Activated CD8-positive, alpha-beta T cell treated with anti-CD3 and anti-CD28 coated beads, Interleukin-2, amount 10 ng/mL, durations not matched to agents 7 days and 5 days (primary cell): ENCODE results near the gene RAB8B. TPM values are rescaled to one million over a fixed set of nuclear protein-coding genes. Genes with fewer than 3 reads are reported as not detected.
A peak's percentile ranks its signal among the peaks of the same experiment; 100 is the strongest.
"Not testable (repeated sequence)": the region's sequence is repeated elsewhere in the genome, so short reads cannot be mapped to it uniquely, and the experiment has no call there.

ENCODE experiments used
- ATAC-seq: fragments of 150-1000 bp; cut with Tn5 transposase; one replicate; pipeline ENCODE4 v1.10.0; 2021; ENCODE audit warnings: moderate library complexity
- CTCF ChIA-PET: fragments of 350-600 bp; sonication (Branson Sonifier 250); formaldehyde crosslinking; loops from one replicate; lab custom pipeline; 2021; ENCODE audit warnings: antibody characterized with exemption; lab: Charles Lee
- POLR2A ChIA-PET: fragments of 350-600 bp; sonication (Branson Sonifier 250); formaldehyde crosslinking; loops from one replicate; lab custom pipeline; 2021; ENCODE audit warnings: antibody characterized with exemption; lab: Charles Lee
- DNase-seq: peaks from one replicate; pipeline ENCODE4 v3.0.0-alpha.2; 2020
- H3K27ac Mint-ChIP-seq: one replicate; pipeline ENCODE4 v1.8.0; 2021; ENCODE audit warnings: mild to moderate bottlenecking, mixed read lengths
- H3K27me3 Mint-ChIP-seq: one replicate; pipeline ENCODE4 v1.8.0; 2021; ENCODE audit warnings: low read depth, mixed read lengths
- H3K36me3 Mint-ChIP-seq: one replicate; pipeline ENCODE4 v1.8.0; 2021; ENCODE audit warnings: low read depth, mixed read lengths
- H3K4me1 Mint-ChIP-seq: one replicate; pipeline ENCODE4 v1.8.0; 2021; ENCODE audit warnings: low read depth, mixed read lengths
- H3K4me3 Mint-ChIP-seq: one replicate; pipeline ENCODE4 v1.8.0; 2021; ENCODE audit warnings: mild to moderate bottlenecking, mixed read lengths
- H3K9me3 Mint-ChIP-seq: one replicate; pipeline ENCODE4 v1.8.0; 2022; ENCODE audit warnings: mixed read lengths; ENCODE audit not compliant: insufficient read depth
- total RNA-seq, 2 experiments: library from RNA; stranded (reverse); gene quantifications; one replicate each; pipeline ENCODE4 v1.2.3, GENCODE V29; 2021

The RAB8B gene
- total RNA-seq, 2 experiments from 2014 or later = 112 to 113 TPM

DNA sequence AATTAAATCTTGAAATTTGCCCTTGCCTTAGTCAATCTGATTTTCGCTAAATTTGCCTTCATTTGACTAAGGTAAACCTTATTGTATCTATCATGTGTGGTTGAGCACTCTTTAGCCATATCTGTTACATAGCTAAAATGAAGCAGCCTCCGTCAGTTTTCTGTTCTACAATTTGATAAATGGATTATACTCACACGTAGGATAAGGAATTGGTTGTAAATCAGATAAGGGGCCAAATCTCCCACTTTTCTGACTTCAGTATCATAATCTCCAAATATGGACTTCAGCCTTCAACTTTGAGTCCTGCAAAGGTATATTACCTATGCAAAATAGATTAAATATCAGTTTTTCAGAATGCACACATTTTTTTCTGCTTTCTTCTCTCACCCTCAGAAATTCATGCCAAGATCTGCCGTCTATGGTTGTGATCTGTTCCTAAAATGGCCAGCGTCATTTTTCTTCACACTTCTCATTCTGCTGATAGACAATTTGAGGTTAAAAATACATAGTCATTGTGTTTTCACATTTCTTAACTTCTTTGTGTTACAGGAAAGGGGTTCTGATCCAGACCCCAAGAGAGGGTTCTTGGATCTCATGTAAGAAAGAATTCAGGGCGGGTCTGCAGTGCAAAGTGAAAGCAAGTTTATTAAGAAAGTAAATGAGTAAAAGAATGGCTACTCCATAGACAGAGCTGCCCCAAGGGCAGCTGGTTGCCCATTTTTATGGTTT, 36.9 kb downstream of the RAB8B start:
- H3K27ac Mint-ChIP-seq = peak overlapping the region; percentile 22
- no peak for DNase-seq
- no peak for ATAC-seq
- H3K9me3 Mint-ChIP-seq = no peaks in the 10 kb centered on the region
- no peak overlapping the region for H3K4me3 Mint-ChIP-seq
- ChIA-PET CTCF (interaction anchor here (1.0 to 2.9 kb wide), 4 partner anchors 12 to 34 kb away, joined by 3 to 12 read pairs (median 4); no protein-coding TSS in a partner anchor), POLR2A (no interaction called here)
- peaks cover 47% of the 10 kb centered on the region for H3K36me3 Mint-ChIP-seq
- H3K27me3 Mint-ChIP-seq = no peaks in the 10 kb centered on the region
- H3K4me1 Mint-ChIP-seq = peaks cover 57% of the 10 kb centered on the region

DNA sequence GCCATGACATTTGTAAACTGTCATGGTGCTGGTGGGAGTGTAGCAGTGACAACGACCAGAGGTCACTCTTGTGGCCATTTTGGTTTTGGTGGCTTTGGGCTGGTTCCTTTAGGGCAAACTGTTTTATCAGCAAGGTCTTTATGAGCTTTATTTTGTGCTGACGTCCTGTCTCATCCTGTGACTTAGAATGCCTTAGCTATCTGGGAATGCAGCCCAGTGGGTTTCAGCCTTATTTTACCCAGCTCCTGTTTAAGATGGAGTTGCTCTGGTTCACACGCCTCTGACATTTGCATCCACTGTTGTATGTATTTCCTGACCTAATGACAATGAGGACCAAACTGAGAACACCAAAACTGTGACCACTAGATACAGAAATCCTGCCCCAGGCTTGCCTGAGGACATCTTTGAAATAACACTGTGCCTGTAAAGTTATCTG, 37.6 kb downstream of the RAB8B start:
- ATAC-seq (no peak), DNase-seq (no peak)
- no peaks in the 10 kb centered on the region for H3K27me3 Mint-ChIP-seq
- H3K9me3 Mint-ChIP-seq = no peaks in the 10 kb centered on the region
- ChIA-PET CTCF (interaction anchor here (1.0 to 2.9 kb wide), 4 partner anchors 11 to 34 kb away, joined by 3 to 12 read pairs (median 4); no protein-coding TSS in a partner anchor), POLR2A (no interaction called here)
- no peak overlapping the region for H3K4me3 Mint-ChIP-seq
- H3K4me1 Mint-ChIP-seq = peaks cover 63% of the 10 kb centered on the region
- peaks cover 44% of the 10 kb centered on the region for H3K36me3 Mint-ChIP-seq
- H3K27ac Mint-ChIP-seq = no peak overlapping the region

DNA sequence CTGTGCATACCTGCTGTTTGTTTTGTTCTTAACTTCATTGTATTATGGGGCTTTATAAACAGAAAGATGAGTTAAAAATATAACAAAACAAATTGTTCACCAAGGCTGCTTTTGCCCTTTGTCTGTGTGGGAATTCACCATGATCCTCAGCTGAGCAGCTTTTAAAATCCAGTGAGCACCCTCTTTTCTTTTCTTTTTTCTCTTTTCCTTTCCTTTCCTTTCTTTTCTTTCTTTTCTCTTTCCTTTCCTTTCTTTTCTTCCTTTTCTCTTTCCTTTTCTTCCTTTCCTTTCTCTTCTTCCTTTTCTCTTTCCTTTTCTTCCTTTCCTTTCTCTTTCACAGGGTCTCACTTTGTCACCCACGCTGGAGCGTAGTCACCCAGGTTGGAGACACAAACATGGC, 38.3 kb downstream of the RAB8B start:
- DNase-seq = no peak
- no peak for ATAC-seq
- Mint-ChIP-seq H3K27ac (peak overlapping the region; percentile 36), H3K27me3 (no peaks in the 10 kb centered on the region), H3K4me1 (peaks cover 64% of the 10 kb centered on the region), H3K9me3 (no peaks in the 10 kb centered on the region), H3K36me3 (peaks cover 40% of the 10 kb centered on the region), H3K4me3 (no peak overlapping the region)
- ChIA-PET POLR2A (interaction anchor here (1.0 kb wide), 1 partner anchor 29 kb away, joined by 3 read pairs; no protein-coding TSS in a partner anchor), CTCF (interaction anchor here (1.3 to 1.6 kb wide), 5 partner anchors 10 to 33 kb away, joined by 3 to 6 read pairs (median 4); no protein-coding TSS in a partner anchor)

DNA sequence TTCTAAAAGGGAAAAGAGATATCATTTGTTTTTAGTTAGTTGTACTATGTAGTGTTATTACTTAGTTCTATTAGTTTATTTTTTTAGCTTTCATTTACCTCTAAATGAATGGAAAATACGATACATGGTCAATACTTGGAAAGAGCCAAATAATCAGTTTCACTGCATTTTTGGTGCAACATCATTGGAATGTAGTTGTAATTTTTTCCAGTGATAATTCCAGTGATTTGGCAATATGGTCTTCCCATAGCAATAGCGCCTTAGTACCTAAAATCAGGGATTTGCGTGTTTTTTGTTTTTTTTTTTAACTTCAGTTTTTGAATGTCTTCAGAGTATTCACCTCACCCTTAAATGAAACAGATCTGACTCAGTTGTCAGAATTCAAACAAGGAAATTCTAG, 41.8 kb downstream of the RAB8B start:
- ChIA-PET CTCF (interaction anchor here (0.7 to 3.3 kb wide), 8 partner anchors 13 to 183 kb away, joined by 3 to 15 read pairs (median 6); no protein-coding TSS in a partner anchor), POLR2A (interaction anchor here (0.8 to 1.8 kb wide), 4 partner anchors 10 to 39 kb away, joined by 4 to 11 read pairs (median 6); no protein-coding TSS in a partner anchor)
- DNase-seq (no peak), ATAC-seq (no peak)
- Mint-ChIP-seq H3K9me3 (no peaks in the 10 kb centered on the region), H3K27ac (peak overlapping the region; percentile 70), H3K4me1 (peaks cover 75% of the 10 kb centered on the region), H3K4me3 (no peak overlapping the region), H3K36me3 (peaks cover 35% of the 10 kb centered on the region), H3K27me3 (no peaks in the 10 kb centered on the region)

DNA sequence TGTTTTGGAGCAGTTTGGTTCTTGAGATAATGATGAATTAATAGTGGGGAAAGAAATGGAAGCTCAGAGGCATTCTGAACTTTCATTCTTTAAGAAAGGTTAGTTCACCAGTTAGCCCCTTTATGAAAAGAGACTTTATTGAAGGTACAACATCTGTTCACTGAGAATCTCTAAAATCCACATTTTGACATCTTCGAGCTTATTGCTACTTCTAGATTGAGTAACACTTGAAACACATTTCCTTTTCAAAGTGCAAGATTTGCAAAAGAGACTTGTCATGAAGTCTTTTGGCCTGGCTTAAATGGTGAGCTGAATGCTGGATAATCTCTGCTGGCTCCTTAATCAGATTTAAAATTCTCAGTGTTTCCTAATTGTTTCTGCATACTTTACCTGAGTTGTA, 42.3 kb downstream of the RAB8B start:
- ChIA-PET POLR2A (interaction anchor here (0.9 to 1.8 kb wide), 4 partner anchors 10 to 74 kb away, joined by 3 to 11 read pairs (median 4); partner anchors contain the start of gene RPS27L), CTCF (interaction anchor here (0.7 to 3.3 kb wide), 11 partner anchors 10 to 184 kb away, joined by 3 to 15 read pairs (median 6); no protein-coding TSS in a partner anchor)
- peak overlapping the region; percentile 70 for H3K27ac Mint-ChIP-seq
- ATAC-seq (peak; percentile 46), DNase-seq (no peak)
- no peaks in the 10 kb centered on the region for H3K9me3 Mint-ChIP-seq
- peaks cover 30% of the 10 kb centered on the region for H3K36me3 Mint-ChIP-seq
- peaks cover 71% of the 10 kb centered on the region for H3K4me1 Mint-ChIP-seq
- no peak overlapping the region for H3K4me3 Mint-ChIP-seq
- H3K27me3 Mint-ChIP-seq = no peaks in the 10 kb centered on the region

DNA sequence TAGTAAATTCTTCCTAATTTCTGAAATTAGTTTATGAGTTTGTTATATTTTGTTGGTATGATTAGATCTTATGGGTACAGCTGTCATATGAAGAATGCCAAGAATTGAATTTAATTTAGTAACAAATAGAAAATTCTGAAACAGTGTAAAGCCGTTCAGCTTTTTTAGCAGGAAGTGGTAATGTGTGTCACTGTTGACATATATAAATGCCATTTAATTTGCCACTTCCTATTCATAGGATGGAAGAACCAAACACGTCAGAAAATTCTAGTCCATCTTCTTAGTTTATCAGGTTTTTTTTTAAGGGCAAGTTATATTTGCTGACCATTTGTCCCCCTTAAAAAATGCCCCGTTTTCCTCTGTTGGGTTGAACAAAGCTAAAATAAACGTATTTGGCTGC, 43.0 kb downstream of the RAB8B start:
- peak overlapping the region; percentile 50 for H3K4me3 Mint-ChIP-seq
- ChIA-PET POLR2A (interaction anchor here (0.7 to 1.8 kb wide), 4 partner anchors 15 to 75 kb away, joined by 3 to 11 read pairs (median 4); partner anchors contain the start of gene RPS27L), CTCF (interaction anchor here (0.9 to 3.3 kb wide), 13 partner anchors 12 to 184 kb away, joined by 3 to 15 read pairs (median 5); no protein-coding TSS in a partner anchor)
- peaks cover 71% of the 10 kb centered on the region for H3K4me1 Mint-ChIP-seq
- no peaks in the 10 kb centered on the region for H3K9me3 Mint-ChIP-seq
- H3K27ac Mint-ChIP-seq = peak overlapping the region; percentile 78
- no peak for DNase-seq
- no peaks in the 10 kb centered on the region for H3K27me3 Mint-ChIP-seq
- H3K36me3 Mint-ChIP-seq = peaks cover 36% of the 10 kb centered on the region
- peak; percentile 73 for ATAC-seq

DNA sequence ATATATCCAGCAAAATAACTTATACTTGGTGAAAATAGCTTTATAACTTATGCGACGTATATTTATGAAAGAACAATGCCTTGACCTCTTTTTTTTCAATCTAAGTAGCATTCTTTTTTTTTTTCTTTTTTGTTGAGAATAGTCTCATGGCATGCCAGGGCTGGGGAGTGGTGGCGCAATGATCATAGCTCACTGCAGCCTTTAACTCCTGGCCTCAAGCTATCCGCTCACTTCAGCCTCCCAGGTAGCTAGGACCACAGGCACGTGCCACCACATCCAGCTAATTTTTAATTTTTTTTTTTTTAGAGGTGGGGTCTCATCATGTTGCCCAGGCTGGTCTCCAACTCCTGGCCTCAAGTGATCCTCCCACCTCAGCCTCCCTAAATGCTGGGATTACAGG, 43.5 kb downstream of the RAB8B start:
- H3K4me3 Mint-ChIP-seq = no peak overlapping the region
- ATAC-seq (no peak), DNase-seq (no peak)
- H3K4me1 Mint-ChIP-seq = peaks cover 69% of the 10 kb centered on the region
- POLR2A ChIA-PET = interaction anchor here (0.7 to 1.8 kb wide), 4 partner anchors 41 to 76 kb away, joined by 4 to 11 read pairs (median 6); partner anchors contain the start of gene RPS27L
- H3K36me3 Mint-ChIP-seq = peaks cover 38% of the 10 kb centered on the region
- CTCF ChIA-PET = interaction anchor here (0.9 to 3.3 kb wide), 11 partner anchors 11 to 185 kb away, joined by 3 to 15 read pairs (median 4); no protein-coding TSS in a partner anchor
- no peaks in the 10 kb centered on the region for H3K27me3 Mint-ChIP-seq
- no peaks in the 10 kb centered on the region for H3K9me3 Mint-ChIP-seq
- H3K27ac Mint-ChIP-seq = no peak overlapping the region

DNA sequence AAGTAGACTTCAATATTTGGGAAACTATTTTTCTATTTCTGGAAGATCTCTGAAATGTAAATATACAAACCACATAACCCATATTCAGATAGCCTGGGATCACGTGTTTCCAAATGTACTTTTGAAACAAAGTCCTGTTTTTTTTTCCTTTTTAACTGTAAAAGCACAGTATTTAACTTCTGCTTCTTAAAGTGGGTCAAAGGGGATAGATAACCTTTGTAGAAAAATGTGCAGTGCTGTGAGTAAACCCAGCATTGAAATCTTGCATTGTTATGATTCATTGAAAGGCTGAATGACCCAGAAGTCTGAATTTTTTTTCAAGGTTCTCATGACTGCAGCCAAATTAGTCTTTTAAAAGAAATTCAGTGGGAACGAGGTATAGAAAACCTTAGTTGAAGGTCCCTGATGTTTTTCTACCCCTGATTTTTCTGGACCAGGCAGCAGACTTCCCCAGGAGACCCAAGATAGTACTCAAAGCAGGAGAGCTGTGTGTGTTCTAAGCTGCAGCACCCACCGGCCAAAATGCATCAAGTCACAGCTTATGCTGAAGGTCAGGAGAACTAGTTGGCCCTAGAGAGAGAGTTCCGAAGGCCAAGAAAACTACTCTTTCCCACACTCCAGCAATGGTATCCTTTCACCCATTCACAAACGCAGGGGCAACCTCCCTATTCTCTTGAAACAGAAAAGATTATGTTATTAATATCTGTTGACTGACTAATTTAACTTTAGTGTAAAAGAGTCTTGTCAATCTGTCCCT, 44.4 kb downstream of the RAB8B start:
- DNase-seq = no peak
- Mint-ChIP-seq H3K9me3 (no peaks in the 10 kb centered on the region), H3K27ac (no peak overlapping the region), H3K4me3 (no peak overlapping the region), H3K36me3 (peaks cover 32% of the 10 kb centered on the region), H3K4me1 (peaks cover 68% of the 10 kb centered on the region), H3K27me3 (no peaks in the 10 kb centered on the region)
- no peak for ATAC-seq
- POLR2A ChIA-PET = interaction anchor here (1.4 kb wide), 1 partner anchor 42 kb away, joined by 7 read pairs; no protein-coding TSS in a partner anchor
- CTCF ChIA-PET = interaction anchor here (1.1 to 3.3 kb wide), 2 partner anchors 42 to 44 kb away, joined by 3 to 15 read pairs; partner anchors contain the start of gene APH1B

DNA sequence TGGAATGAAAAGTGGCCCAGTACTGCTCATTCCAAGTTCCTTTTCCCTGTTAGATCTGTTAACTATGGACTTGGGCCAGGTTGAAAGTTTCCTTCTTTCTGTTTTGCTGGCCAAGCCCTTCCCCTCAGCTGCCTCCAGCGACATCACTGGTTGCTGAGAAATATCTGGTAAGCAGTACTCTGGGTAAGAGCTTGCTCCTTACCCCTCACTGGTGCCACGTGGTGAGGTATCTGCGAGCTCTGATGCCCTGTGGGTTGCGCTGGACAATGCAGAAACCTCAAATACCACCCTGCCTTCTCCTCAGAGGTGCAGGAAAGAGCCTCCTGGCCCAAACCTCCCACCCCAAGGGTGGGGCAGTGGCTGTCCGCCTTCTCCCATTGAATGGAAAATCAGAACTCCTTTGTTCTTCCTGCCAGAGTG, 45.1 kb downstream of the RAB8B start:
- Mint-ChIP-seq H3K4me1 (peaks cover 69% of the 10 kb centered on the region), H3K27ac (no peak overlapping the region), H3K36me3 (peaks cover 29% of the 10 kb centered on the region), H3K27me3 (no peaks in the 10 kb centered on the region), H3K9me3 (no peaks in the 10 kb centered on the region), H3K4me3 (no peak overlapping the region)
- ChIA-PET CTCF (interaction anchor here (1.1 kb wide), 1 partner anchor 43 kb away, joined by 3 read pairs; the partner anchor contains the start of gene APH1B), POLR2A (interaction anchor here (1.4 kb wide), 1 partner anchor 43 kb away, joined by 7 read pairs; no protein-coding TSS in a partner anchor)
- no peak for DNase-seq
- no peak for ATAC-seq

DNA sequence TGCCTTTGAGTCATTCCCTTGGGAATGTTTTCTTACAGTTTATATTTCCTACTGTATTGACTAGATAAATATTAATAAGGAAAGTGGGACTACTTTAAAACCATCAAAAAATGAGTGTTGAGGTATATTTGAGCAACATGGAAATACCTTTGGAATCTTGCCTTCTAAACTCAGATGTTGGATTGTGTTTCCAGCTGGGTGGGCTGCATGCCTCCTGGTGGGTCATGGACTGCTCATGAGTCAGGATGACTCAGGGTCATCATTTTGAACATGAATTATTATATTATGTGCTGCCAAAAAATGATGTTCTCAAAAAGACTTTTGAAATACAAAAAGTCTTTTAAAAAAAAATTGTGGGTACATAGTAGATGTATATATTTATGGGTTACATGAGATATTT, 46.9 kb downstream of the RAB8B start:
- ChIA-PET POLR2A (no interaction called here), CTCF (no interaction called here)
- no peaks in the 10 kb centered on the region for H3K27me3 Mint-ChIP-seq
- no peaks in the 10 kb centered on the region for H3K9me3 Mint-ChIP-seq
- H3K36me3 Mint-ChIP-seq = peaks cover 36% of the 10 kb centered on the region
- no peak overlapping the region for H3K4me3 Mint-ChIP-seq
- H3K27ac Mint-ChIP-seq = no peak overlapping the region
- no peak for DNase-seq
- no peak for ATAC-seq
- peaks cover 69% of the 10 kb centered on the region for H3K4me1 Mint-ChIP-seq

DNA sequence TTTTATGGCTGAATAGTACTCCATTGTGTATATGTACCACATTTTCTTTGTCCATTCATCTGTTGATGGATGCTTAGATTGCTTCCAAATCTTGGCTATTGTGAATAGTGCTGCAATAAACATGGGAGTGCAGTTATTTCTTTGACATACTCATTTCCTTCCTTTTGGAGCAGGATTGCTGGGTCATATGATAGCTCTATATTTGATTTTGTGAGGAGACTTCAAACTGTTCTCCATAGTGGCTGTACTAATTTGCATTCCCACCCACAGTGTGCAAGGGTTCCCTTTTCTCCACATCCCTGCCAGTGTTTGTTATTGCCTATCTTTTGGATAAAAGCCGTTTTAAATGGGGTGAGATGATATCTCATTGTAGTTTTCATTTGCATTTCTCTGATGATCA, 47.7 kb downstream of the RAB8B start:
- CTCF ChIA-PET = interaction anchor here (0.7 to 1.6 kb wide), 3 partner anchors 10 to 29 kb away, joined by 3 to 4 read pairs (median 3); no protein-coding TSS in a partner anchor
- ATAC-seq, POLR2A ChIA-PET, H3K27me3 Mint-ChIP-seq, H3K27ac Mint-ChIP-seq, H3K4me3 Mint-ChIP-seq, H3K9me3 Mint-ChIP-seq, DNase-seq: not testable (repeated sequence)
- Mint-ChIP-seq H3K36me3 (peaks cover 40% of the 10 kb centered on the region), H3K4me1 (peaks cover 61% of the 10 kb centered on the region)
